VCaP (cell line): ENCODE data around the gene CDH4.

Source experiments
- H3K27ac ChIP-seq: fragments of 450-650 bp; 2 replicates; pipeline ENCODE4 v1.5.1; 2017
- CTCF ChIP-seq: fragments of 450-650 bp; conservative IDR thresholded peaks from 2 replicates; pipeline ENCODE4 v1.5.1; 2017; ENCODE audit warnings: mild to moderate bottlenecking, moderate library complexity

CDH4 gene

GRCh38 chr20:61353261-61354000, 101.4 kb downstream of the CDH4 start:
- no peak for TF ChIP-seq CTCF
- H3K27ac ChIP-seq = no peak overlapping the region

- H3K27ac ChIP-seq = no peak overlapping the region
- TF ChIP-seq CTCF = no peak
Measured at GRCh38 chr20:61354001-61354390, 101.9 kb downstream of the CDH4 start.

GRCh38 chr20:61354501-61354900, 102.4 kb downstream of the CDH4 start:
- no peak overlapping the region for H3K27ac ChIP-seq
- no peak for TF ChIP-seq CTCF

GRCh38 chr20:61354901-61355495, 102.9 kb downstream of the CDH4 start:
- no peak for TF ChIP-seq CTCF
- no peak overlapping the region for H3K27ac ChIP-seq

GRCh38 chr20:61355585-61355984, 103.5 kb downstream of the CDH4 start:
- TF ChIP-seq CTCF = no peak
- H3K27ac ChIP-seq = no peak overlapping the region

- no peak for TF ChIP-seq CTCF
- H3K27ac ChIP-seq = no peak overlapping the region
Measured at GRCh38 chr20:61356196-61356595, 104.1 kb downstream of the CDH4 start.

GRCh38 chr20:61357119-61357518, 105.1 kb downstream of the CDH4 start:
- no peak overlapping the region for H3K27ac ChIP-seq
- TF ChIP-seq CTCF = no peak
